SU-DHL-6 (cell line): ENCODE results near the gene TDO2.

Experiments used
- CTCF ChIP-seq: fragments of 200-600 bp; sonication (generic); IDR thresholded peaks from one replicate; pipeline ENCODE4 v1.5.1; 2017; ENCODE audit warnings: antibody characterized with exemption, mild to moderate bottlenecking, low read length, moderate library complexity; ENCODE audit not compliant: insufficient read depth, poor library complexity, severe bottlenecking
- EZH2phosphoT487 ChIP-seq: fragments of 200-600 bp; sonication (generic), shearing (Covaris generic); conservative IDR thresholded peaks from 2 replicates; pipeline ENCODE4 v1.6.1; 2018; ENCODE audit warnings: mild to moderate bottlenecking, antibody characterized with exemption, low read length, moderate library complexity, mixed read lengths

GRCh38 chr4:155954939-155955338 lies 51.4 kb downstream of the TDO2 start:
- no peak for TF ChIP-seq CTCF
- TF ChIP-seq EZH2phosphoT487: no peak
